GM19025 (cell line): ENCODE measurements around the gene LPCAT4.

Source experiments
- ATAC-seq: cut with Tn5 transposase; IDR thresholded peaks from one replicate; pipeline ENCODE4 v1.9.1; 2021; ENCODE audit warnings: mild to moderate bottlenecking, low read depth, moderate library complexity; ENCODE audit not compliant: unreplicated experiment

Gene LPCAT4

DNA sequence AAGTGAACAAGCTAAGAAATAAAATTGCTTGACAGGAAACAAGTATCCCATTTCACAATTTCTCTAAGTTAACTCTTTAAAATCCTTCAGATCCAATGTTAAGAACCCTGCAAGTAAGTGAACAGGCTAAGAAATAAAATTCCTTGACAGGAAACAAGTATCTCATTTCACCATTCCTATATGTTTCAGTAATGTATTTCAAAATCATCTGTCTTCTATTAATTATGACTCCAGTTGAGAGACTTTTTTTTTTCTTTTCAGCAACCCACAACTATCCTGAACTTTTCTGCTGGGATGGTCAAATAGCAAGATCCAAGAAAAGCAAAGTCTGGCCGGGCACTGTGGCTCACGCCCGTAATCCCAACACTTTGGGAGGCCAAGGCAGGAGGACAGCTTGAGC lies 27.1 kb downstream of the LPCAT4 start:
- no peak for ATAC-seq

DNA sequence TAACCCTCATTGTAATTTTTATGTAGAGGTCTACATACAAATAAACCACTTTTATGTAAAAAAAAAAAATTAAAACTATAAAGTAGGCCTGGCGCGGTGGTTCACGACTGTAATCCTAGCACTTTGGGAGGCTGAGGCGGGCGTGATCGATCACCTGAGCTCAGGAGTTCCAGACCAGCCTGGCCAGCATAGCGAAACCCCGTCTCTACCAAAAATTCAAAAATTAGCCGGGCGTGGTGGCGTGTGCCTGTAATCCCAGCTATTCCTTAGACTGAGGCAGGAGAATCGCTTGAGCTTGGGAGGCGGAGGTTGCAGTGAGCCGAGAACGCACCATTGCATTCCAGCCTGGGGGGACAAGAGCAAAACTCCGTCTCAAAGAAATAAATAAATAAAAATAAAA lies 28.6 kb downstream of the LPCAT4 start:
- no peak for ATAC-seq

DNA sequence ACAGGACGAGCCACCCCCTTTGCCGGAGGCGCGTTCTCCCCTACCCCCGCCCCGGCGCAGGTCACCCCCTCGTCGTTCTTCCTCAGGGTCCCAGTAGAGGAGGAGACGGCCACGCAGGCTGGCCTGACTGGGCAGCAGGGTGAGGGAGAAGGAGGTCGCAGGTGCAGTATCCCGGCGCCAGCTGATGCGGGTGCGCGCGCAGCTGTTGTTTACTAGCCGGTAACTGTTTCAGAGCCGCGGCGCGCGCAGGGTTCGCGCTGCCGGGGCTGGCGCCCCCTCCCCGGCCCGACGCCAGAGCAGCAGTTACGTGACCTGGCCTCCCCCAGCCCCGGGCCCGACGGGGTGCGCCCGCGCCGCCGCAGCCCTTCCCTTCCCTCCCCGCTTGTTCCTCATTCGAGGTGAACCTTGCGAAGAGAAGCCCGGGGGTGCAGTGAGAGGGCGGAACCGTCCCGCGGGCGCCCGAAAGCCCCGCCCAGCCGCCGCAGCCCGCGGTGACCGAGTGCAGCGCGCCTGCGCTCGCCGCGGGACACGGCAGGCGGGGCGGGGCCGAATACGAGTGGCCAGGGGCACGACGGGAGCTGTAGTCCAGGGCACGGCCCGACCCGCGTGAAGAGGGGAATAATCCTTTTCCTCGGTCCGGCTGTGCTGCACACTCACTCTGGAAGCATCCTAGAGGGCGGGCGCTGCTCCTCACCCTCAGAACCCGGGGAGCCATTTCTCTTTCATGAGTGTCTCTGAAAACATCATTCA lies 29.3 kb downstream of the LPCAT4 start, which contains the start of gene SLC12A6:
Gene SLC12A6 (minus strand): TSS at position 225 of the 750 bp plus-strand sequence. CDS start 1,101 bp downstream, outside the sequence.
- ATAC-seq = peak; percentile 74

DNA sequence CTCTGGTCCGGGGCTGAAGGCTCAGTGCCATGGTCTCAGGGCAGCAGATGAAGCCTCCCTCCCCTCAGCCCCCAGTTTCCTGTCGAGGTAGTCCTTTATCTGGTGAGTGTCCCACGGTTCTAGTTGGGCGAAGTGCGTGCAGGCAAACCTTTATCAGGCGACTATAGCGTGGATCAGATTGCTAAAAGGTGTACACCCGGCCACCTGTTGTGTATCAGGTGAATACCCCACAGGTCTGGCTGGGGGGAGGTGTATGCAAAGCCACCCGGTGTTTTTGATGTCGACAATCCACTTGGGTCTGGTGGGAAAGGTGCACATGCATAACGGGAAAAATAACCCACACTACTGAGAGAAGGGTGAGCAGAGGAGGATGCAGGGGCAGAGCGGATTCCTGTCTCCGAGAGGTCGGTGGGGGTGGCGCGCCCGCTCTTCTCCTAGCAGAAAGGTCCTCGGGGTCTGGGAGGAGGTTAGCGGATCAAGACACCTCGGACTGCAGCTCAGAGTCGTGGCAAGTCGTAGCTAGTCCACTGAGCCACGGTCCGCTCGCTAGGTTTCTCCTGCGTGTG lies 29.9 kb downstream of the LPCAT4 start:
- no peak for ATAC-seq

DNA sequence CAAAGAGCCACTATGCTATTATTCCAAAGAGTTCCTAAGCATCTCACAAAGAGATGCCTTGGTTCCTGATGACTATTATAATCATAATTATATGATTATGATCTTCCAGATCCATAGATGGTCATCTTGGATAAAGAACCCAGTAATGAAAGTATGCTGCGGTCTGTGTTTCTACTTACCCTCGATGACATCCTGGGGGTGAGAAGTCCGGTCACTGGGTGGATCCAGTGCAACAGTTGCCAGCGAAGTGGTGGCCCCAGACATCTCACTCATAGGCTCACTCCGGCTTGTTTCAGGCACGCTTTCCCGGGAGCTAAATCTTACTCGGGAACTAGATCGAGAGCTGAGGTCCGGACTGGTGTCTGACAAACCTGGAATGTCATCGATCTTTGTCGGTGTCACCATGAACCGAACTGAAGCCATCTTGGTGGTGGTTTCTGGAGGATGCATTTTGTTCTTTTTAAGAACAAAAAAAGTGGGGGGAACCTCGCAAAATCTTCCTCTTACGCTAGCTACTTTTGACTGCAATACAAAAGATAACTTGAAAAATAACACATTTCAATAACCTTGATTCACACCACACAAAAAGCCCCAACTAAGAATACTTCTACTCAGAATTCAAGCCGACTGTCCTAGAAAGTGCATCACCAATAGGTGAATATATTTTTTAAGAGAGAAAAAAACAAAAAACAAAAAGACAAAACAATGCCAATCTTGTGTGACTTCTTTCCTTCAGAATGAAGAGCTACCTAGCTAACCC lies 30.6 kb downstream of the LPCAT4 start:
- no peak for ATAC-seq

DNA sequence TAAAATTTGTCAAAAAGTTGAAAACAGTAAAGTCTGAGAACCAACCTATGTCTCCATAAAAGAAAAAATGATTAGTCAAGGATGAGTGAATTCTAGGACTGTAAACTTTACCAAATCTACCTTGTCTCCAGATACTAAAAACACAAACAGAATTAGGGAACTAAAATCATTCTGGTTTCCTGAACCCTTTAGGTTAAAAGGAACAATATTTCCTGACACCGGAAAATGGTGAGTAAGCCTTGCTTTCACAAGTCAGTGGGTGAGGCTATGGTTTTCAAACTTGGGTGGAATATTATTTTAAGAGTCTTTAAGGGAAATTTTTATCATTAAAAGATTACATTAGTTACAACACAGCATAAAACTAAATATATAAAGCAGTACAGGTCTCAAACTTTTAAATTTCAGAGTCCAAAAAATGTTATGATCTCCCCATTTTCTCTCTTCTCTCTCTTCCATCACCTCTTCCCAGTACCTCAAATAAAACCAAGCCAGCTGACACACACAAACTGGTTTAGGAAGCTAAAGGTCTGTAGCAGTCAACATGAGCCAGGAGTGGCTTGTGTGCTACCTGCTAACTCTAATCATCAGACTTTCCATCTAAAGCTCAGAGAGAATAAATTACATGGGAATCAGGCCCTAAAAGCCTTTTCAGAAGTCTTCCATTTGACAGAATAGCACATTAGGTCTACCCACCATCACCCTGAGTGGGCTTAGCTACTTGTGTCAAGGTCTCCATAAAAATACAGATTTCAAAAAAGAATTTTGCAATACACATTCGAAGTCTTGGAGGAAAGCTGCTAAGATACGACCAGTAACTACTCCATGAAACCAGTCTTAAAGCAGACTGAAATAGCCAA lies 31.6 kb downstream of the LPCAT4 start:
- ATAC-seq = no peak

DNA sequence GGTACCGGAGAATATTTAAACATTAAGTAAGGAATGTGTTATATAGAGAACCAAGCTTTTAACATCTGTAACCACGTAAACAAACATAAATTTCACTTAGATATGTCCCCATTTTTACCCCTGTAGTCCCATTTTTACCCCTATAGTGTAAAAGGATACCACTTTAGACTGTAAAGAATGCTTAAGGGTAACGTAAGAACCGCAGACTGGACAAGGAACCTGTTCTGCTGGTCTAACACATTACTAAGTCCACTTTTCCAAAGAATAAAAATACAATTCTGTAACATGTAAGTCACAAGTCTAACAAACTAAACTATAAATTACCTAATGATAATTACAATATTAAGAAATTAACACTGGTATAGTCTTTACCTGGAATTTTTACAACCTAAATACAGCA lies 32.3 kb downstream of the LPCAT4 start:
- ATAC-seq = no peak

DNA sequence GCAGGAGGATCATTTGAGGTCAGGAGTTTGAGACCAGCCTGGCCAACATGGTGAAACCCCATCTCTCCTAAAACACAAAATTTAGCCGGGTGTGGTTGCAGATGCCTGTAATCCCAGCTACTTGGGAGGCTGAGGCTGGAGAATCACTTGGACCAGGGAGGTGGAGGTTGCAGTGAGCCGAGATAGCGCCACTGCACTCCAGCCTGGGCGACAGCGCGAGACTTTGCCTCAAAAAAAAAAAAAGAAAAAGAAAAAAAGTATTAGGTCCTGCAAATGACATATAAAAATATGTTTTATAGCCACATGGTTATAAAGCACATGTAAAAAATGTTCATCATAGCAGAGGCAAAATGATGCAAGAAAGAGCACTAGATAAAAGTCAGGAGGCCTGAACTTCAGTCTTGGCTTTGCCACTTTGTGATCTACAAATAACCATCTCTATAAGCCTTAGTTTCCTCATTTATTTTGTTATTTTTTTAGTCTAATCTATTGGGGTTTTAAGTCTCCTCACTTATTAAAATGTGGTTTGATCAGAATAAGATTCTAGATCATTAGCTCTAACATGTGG lies 34.4 kb downstream of the LPCAT4 start:
- no peak for ATAC-seq

DNA sequence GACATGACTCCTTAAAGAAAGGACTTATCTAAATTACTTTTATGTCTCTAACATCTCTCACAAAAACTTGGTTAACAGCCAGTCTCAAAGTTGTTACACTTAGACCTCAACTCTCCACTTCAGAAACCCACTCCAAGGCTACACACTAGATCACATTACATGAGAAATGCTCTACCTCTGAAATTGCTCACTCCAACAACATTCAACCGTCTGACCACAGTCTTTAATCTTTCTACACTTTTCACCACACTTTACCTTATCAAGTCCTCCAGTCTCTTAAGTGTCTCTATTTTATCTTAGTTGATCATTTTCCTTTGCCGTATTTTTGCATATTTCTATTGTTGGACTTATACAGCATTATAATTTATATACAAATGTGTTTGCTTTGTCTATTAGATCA lies 35.2 kb downstream of the LPCAT4 start:
- no peak for ATAC-seq

DNA sequence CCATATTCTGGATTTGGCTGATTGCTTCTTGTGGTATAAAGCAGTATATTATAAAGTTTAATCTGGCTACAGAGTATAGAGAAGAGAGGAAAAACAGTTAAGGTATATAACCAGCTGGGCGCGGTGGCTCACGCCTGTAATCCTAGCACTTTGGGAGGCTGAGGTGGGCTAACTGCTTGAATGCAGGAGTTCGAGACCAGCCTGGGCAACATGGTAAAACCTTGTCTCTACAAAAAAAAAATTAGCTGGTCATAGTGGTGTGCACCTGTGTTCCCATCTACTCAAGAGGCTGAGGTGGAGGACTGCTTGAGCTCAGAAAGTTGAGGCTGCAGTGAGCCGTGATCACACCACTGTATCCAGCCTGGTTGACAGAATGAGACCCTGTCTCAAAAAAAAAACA lies 36.7 kb downstream of the LPCAT4 start:
- ATAC-seq = no peak

DNA sequence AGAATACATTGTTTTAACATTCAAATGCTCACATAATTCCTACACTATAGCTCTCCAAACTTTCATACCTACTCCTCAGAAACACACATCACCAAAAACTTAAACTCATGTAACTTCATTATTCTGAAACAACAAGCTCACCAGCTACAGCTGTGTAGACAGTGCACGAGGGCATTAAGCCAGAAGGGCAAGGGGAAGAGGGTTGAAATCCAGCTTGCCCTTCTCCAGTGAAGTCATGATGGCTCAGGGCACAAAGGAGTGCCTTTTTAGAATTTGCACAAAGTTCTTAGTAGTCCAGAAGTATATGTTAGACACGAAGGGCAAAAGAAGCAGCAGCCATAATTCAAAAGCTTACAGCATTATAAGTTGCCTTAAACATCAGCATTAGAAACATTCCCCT lies 38.0 kb downstream of the LPCAT4 start:
- no peak for ATAC-seq

DNA sequence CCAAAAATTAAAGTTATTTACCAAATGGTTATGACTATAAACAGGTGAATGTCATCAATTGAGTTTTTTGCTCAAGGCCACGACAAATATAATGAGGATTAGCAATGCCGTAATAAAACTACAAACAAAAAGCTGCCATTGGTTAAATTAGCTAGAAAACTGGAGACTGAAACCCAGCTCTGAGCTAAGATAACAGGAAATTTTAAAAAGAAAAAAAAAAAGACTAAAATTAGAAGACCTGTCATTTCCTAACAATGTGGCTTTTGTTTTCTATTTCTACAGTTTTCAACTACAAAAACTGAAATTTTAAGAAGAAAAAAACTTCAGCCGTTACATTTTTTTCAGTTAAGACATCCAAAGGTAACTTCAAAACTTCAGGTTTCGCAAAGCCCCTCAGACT lies 39.1 kb downstream of the LPCAT4 start:
- no peak for ATAC-seq

DNA sequence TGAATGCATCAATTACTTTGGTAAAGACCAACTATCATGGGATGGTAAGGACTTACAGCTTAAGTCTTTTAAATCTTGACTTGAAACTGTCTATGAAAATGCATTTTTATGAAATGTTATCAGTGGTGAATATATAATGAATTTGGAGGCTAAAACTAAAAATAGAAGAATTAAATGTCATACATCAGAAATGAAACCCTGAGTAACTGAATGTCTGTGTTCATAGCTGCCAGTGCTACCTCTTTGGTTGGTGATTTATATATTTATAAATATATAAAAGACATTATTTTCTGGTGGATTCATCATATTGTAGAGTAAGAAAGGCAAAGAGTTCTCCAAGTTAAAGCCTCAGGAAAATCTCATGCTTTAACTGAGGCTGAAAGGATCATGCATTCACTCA lies 41.6 kb downstream of the LPCAT4 start:
- ATAC-seq = no peak

DNA sequence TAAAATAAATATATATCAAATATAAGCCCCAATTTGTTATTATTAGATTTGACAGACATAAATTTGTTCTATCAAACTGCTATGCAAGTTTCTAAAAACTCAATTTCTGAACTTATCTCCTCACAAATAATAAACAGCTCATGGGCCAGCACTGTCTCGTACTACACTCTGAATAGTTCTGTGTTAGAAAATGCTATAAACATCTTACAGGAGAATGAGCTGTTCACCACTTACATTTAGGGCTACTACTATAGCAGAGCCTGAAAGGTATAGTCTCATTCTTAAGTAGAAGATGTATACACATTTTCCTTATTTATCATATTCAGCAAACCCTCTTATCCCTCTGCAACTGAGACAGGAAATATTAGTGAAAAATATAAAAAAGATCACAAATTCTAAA lies 42.1 kb downstream of the LPCAT4 start:
- ATAC-seq = no peak

DNA sequence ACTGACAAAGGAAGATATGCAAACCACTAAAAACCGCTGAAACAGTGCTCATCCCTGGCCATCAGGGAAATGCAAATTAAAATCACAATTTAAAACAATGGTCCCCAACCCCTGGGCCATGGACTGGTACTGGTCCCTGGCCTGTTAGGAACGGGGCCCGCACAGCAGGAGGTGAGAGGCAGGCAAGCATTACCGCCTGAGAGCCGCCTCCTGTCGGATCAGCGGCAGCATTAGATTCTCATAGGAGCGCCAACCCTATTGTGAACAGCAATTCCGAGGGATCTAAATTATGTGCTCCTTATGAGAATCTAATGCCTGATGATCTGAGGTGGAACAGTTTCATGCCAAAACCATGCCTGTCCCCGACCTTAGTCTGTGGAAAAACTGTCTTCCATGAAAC lies 43.8 kb downstream of the LPCAT4 start:
- ATAC-seq = no peak

DNA sequence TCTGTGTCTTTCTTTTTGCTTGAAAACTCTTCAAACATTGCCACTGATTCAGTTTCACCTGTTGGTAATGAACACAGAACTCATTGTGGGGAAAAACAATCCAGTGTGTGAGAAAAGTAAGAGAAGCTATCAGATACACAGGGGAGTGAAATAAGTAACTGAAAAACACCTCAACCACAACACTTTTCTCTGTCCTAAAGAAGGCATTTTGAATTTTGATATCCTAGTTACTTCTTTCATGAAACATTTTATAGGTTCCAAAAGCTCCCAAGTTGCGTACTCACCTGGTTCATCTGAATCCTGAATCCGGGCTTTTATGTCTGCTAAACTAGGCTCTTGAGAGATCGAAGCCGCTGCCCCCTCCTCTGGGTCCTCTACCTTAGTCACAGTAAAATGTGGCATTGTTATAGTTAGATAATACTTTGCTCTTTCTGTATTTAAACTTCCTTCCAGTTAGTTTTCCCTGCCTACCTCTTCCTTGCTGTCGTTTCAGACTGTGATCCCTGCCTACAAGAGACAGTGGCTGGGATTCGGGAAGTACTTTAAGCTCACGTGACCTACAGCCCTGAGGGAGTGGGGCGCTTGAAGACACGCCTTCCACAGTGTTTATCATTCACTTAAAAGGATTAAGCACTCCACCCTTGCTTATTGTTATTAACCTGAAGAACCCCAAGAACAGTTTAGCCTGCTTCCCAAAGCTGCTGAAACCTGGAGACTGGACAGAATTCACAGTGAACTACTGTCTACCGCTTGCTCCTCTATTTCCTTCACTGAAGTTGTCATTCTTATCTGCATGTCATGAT lies 48.5 kb downstream of the LPCAT4 start:
- ATAC-seq = peak; percentile 71

DNA sequence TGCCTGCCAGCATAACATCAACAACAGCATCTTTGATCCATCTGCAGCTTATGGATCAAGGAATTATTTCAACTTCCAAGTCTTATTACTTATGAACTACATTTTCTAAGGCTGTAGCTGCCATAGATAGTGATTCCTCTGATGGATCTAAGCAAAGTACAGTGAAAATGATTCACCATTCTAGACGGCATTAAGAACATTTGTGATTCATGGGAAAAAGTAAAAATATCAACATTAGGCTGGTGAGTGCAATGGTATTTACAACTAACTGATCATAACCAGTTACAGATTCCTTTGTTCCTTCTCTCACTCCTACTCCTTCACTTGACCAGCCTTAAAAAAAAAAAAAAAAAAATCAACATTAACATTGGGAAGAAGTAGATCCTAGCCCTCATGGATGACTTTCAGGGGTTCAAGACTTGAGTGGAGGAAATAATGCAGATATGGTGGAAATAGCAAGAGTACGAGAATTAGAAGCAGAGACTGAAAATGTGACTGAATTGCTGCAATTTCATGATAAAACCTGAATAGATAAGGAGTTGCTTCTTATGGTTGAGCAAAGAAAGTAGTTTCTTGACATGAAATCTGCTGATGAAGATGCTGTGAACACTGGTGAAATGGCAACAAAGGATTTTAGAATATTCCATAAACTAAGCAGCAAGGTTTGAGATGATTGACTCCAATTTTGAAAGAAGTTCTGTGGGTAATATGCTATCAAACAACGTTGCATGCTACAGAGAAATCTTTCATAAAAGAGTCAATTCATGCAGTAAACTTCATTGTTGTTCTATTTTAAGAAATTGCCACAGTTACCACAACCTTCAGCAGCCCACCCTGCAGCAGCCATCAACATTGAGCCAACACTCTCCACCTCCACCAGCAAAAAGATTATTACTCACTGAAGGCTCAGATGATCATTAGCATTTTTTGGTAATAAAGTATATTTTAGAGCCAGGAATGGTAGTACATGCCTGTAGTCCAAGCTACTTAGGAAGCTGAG lies 52.2 kb downstream of the LPCAT4 start:
- ATAC-seq = no peak

DNA sequence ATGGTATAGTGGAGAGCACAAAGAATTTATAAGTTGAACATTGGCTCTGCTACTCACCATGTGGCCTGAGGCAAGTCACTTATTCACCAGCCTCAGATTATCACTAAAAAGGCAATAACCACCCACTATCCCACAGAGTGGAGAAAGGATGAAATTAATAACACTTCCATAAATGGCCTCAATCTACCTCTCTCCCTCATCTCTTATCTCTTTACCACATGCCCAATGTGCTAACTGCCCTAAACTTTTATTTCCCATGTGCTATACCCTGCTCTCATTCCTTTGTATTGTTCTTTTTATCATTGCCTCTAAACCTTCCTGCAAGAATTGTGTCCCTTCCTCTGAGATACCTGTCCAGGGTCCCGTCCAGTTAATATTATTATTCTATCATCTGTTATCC lies 55.4 kb downstream of the LPCAT4 start:
- ATAC-seq = no peak
